IMR-90 (cell line): Measurements from ENCODE around the gene C11orf54. TPM values are rescaled to one million over a fixed set of nuclear protein-coding genes. Genes with fewer than 3 reads are reported as not detected.

ENCODE experiments used
- ATAC-seq: fragments of 200-7000 bp; cut with Tn5 transposase; 2 replicates; pipeline ENCODE4 v1.9.1; 2020; ENCODE audit warnings: low read depth, mild to moderate bottlenecking, moderate library complexity
- BruUV-seq: library from RNA; stranded (reverse); fragments of 400-500 nt; replicated peaks from 2 replicates; lab custom pipeline; 2021; lab: Mats Ljungman, UMichigan
- CTCF ChIA-PET: fragments of 300-600 bp; formaldehyde crosslinking; extraction: SDS; loops from one replicate; lab custom pipeline; 2021; ENCODE audit warnings: antibody characterized with exemption; lab: Yijun Ruan, JAX
- POLR2A ChIA-PET: fragments of 300-600 bp; sonication (Branson Sonifier 250); formaldehyde crosslinking; loops from one replicate; lab custom pipeline; 2022; ENCODE audit warnings: antibody characterized with exemption; ENCODE audit not compliant: unreplicated experiment; lab: Charles Lee
- DNase-seq: peaks from one replicate; pipeline ENCODE4 v3.0.0; 2013
- H2AFZ ChIP-seq: replicated peaks from 2 replicates; pipeline ENCODE3; 2013; ENCODE audit warnings: low read length, mild to moderate bottlenecking; ENCODE audit not compliant: poor library complexity
- H2AK5ac ChIP-seq: 2 replicates; pipeline ENCODE4 v1.6.1; 2013; ENCODE audit warnings: low read depth, low read length, inconsistent platforms
- H2AK9ac ChIP-seq: replicated peaks from 2 replicates; pipeline ENCODE3; 2013; ENCODE audit warnings: mild to moderate bottlenecking, low read depth, low read length, moderate library complexity; ENCODE audit not compliant: poor library complexity
- H2BK120ac ChIP-seq: 2 replicates; pipeline ENCODE4 v1.6.1; 2013; ENCODE audit warnings: low read depth, low read length, inconsistent platforms
- H2BK15ac ChIP-seq: 3 replicates; pipeline ENCODE4 v1.6.1; 2013; ENCODE audit warnings: low read depth, low read length, inconsistent platforms
- H2BK20ac ChIP-seq: 2 replicates; pipeline ENCODE4 v1.6.1; 2013; ENCODE audit warnings: low read depth, mild to moderate bottlenecking, inconsistent platforms, low read length, moderate library complexity
- H2BK5ac ChIP-seq: 2 replicates; pipeline ENCODE4 v1.6.1; 2013; ENCODE audit warnings: mild to moderate bottlenecking, low read depth, low read length, inconsistent platforms; ENCODE audit not compliant: poor library complexity, severe bottlenecking
- H3K14ac ChIP-seq: replicated peaks from 2 replicates; pipeline ENCODE4 v1.6.1; 2013; ENCODE audit warnings: low read depth, low read length, inconsistent platforms
- H3K18ac ChIP-seq: 2 replicates; pipeline ENCODE4 v1.6.1; 2013; ENCODE audit warnings: low read depth, low read length, control low read depth
- H3K23ac ChIP-seq: 2 replicates; pipeline ENCODE4 v1.6.1; 2013; ENCODE audit warnings: low read depth, low read length, inconsistent platforms
- H3K27ac ChIP-seq: 2 replicates; pipeline ENCODE4 v1.5.1; 2013; ENCODE audit warnings: mild to moderate bottlenecking, control low read depth, low read length; ENCODE audit not compliant: insufficient read depth
- H3K27me3 ChIP-seq: 2 replicates; pipeline ENCODE4 v1.6.1; 2013; ENCODE audit warnings: low read length; ENCODE audit not compliant: control insufficient read depth, insufficient read depth
- H3K36me3 ChIP-seq: 2 replicates; pipeline ENCODE4 v1.6.1; 2013; ENCODE audit warnings: low read length, mixed read lengths; ENCODE audit not compliant: control insufficient read depth, insufficient read depth
- H3K4ac ChIP-seq: 2 replicates; pipeline ENCODE4 v1.6.1; 2013; ENCODE audit warnings: low read depth, low read length, inconsistent platforms
- H3K4me1 ChIP-seq: 2 replicates; pipeline ENCODE4 v1.6.1; 2013; ENCODE audit warnings: low read length, mixed read lengths; ENCODE audit not compliant: control insufficient read depth, insufficient read depth
- H3K4me2 ChIP-seq: 2 replicates; pipeline ENCODE4 v1.6.1; 2013; ENCODE audit warnings: low read depth, mild to moderate bottlenecking, control low read depth, low read length, moderate library complexity
- H3K4me3 ChIP-seq: 2 replicates; pipeline ENCODE4 v1.5.1; 2013; ENCODE audit warnings: low read depth, mild to moderate bottlenecking, control low read depth, low read length, moderate library complexity; ENCODE audit not compliant: insufficient read depth
- H3K56ac ChIP-seq: 2 replicates; pipeline ENCODE4 v1.6.1; 2013; ENCODE audit warnings: low read length, inconsistent platforms; ENCODE audit not compliant: insufficient read depth; ENCODE audit errors: extremely low read depth
- H3K79me1 ChIP-seq, 2 experiments: 2 replicates each; pipeline ENCODE4 v1.6.1; 2013; ENCODE audit warnings: low read length in 2 of 2, inconsistent platforms in 1 of 2, low read depth in 1 of 2
- H3K9ac ChIP-seq: 2 replicates; pipeline ENCODE4 v1.6.1; 2013; ENCODE audit warnings: low read depth, low read length, control low read depth
- H3K9me1 ChIP-seq: 2 replicates; pipeline ENCODE4 v1.6.1; 2013; ENCODE audit warnings: low read length, inconsistent platforms; ENCODE audit not compliant: insufficient read depth
- H3K9me3 ChIP-seq: 2 replicates; pipeline ENCODE4 v1.6.1; 2013; ENCODE audit warnings: low read length; ENCODE audit not compliant: control insufficient read depth, insufficient read depth
- H4K20me1 ChIP-seq: 2 replicates; pipeline ENCODE4 v1.6.1; 2013; ENCODE audit warnings: low read length, inconsistent platforms; ENCODE audit not compliant: insufficient read depth
- H4K5ac ChIP-seq: 2 replicates; pipeline ENCODE4 v1.6.1; 2013; ENCODE audit warnings: mild to moderate bottlenecking, low read depth, low read length, control low read depth
- H4K8ac ChIP-seq, 2 experiments: 2 replicates each; pipeline ENCODE4 v1.6.1; 2013; ENCODE audit warnings: low read depth in 2 of 2, low read length in 2 of 2, control low read depth in 1 of 2, inconsistent platforms in 1 of 2
- H4K91ac ChIP-seq: 2 replicates; pipeline ENCODE4 v1.6.1; 2013; ENCODE audit warnings: low read depth, low read length, inconsistent platforms; ENCODE audit not compliant: insufficient read depth
- CHD1 ChIP-seq: IDR thresholded peaks from 2 replicates; pipeline ENCODE4 v1.6.1; 2012; ENCODE audit warnings: low read depth, low read length, improper control_type of control experiment
- CTCF ChIP-seq: conservative IDR thresholded peaks from 2 replicates; pipeline ENCODE4 v1.5.1; 2012; ENCODE audit warnings: mild to moderate bottlenecking, low read depth, low read length, improper control_type of control experiment
- MXI1 ChIP-seq: IDR thresholded peaks from 2 replicates; pipeline ENCODE4 v1.6.1; 2012; ENCODE audit warnings: low read depth, mild to moderate bottlenecking, low read length, moderate library complexity, borderline replicate concordance
- NFE2L2 ChIP-seq: fragments of 150-350 bp; IDR thresholded peaks from 2 replicates; pipeline ENCODE4 v1.6.1; 2016; ENCODE audit warnings: low read depth, mild to moderate bottlenecking, low read length
- RAD21 ChIP-seq: IDR thresholded peaks from 2 replicates; pipeline ENCODE4 v1.6.1; 2012; ENCODE audit warnings: low read length, improper control_type of control experiment
- RCOR1 ChIP-seq: IDR thresholded peaks from 2 replicates; pipeline ENCODE4 v1.6.1; 2012; ENCODE audit warnings: mild to moderate bottlenecking, low read length, improper control_type of control experiment; ENCODE audit not compliant: insufficient replicate concordance
- RFX5 ChIP-seq: IDR thresholded peaks from 2 replicates; pipeline ENCODE4 v1.8.0; 2012; ENCODE audit warnings: low read depth, mild to moderate bottlenecking, low read length, moderate library complexity
- SMC3 ChIP-seq: fragments of 150-350 bp; IDR thresholded peaks from 2 replicates; pipeline ENCODE4 v1.6.1; 2016; ENCODE audit warnings: low read depth, mild to moderate bottlenecking, antibody characterized with exemption, low read length, moderate library complexity
- dilution Hi-C: fragments of 300-500 bp; cut with HindIII; formaldehyde crosslinking; loops from one replicate; pipeline ENCODE4 v1.14.3; 2018; ENCODE audit warnings: low sequenced_read_pairs; ENCODE audit not compliant: unreplicated experiment
- in situ Hi-C: fragments of 300-500 bp; cut with MboI; formaldehyde crosslinking; loops from 3 replicates; pipeline ENCODE4 v1.14.3; 2019; ENCODE audit warnings: low sequenced_read_pairs, inconsistent platforms, mixed read lengths
- intact Hi-C: fragments of 100-400 bp; cut with micrococcal nuclease; formaldehyde crosslinking; loops from 2 replicates; pipeline ENCODE4 v1.10.0; 2022
- polyA plus RNA-seq, 3 experiments: library from polyadenylated mRNA; depleted of rRNA; stranded (reverse); fragments of >200 nt; gene quantifications; 2 replicates each; pipeline ENCODE4 v1.2.3, GENCODE V29; 2012; ENCODE audit warnings: low replicate concordance in 1 of 3
- total RNA-seq: library from RNA; depleted of rRNA; stranded (reverse); fragments of >200 nt; gene quantifications from 2 replicates; pipeline ENCODE4 v1.2.3, GENCODE V29; 2012

The C11orf54 gene
- total and polyA plus RNA-seq, 2 of the 4 experiments (the other 2 are of a cell fraction): 13.7 to 16.0 TPM

DNA sequence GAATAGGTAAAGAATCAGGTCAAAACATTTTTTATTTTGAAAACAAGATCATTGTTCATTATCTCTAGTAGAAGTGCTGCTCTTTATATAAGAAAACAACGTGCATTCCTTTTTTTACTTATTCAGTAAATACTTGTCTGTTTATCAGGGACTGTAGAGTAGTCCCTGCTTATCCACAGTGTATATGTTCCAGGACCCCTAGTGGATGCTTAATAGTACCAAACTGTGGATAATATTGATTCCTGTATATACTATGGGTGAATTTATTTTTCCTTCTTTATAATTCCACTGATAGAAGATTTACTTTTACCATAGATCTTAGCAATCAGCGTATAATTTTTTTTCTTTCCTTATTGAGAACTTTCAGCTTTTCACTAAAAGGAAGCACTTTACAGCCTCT lies 47.4 kb upstream of the C11orf54 start (continued):
- no peak for TF ChIP-seq SMC3
- no peak for TF ChIP-seq RCOR1
- no peak for TF ChIP-seq CHD1

- H4K8ac ChIP-seq: no peak overlapping the region
- H2AFZ ChIP-seq: no peak overlapping the region
- no peak overlapping the region for H3K9ac ChIP-seq
- H3K56ac ChIP-seq: no peak overlapping the region
- no peak overlapping the region for H4K91ac ChIP-seq
- H3K23ac ChIP-seq: no peak overlapping the region
- H3K79me1 ChIP-seq: no peaks in the 10 kb centered on the region; a peak in 1 of 4 replicates
- TF ChIP-seq CTCF (no peak), MXI1 (no peak), RFX5 (no peak), RAD21 (no peak), SMC3 (no peak), CHD1 (no peak), NFE2L2 (no peak)
- H3K14ac ChIP-seq: no peak overlapping the region
- in situ Hi-C loops: no loop called here
- intact Hi-C loops: no loop called here
- no peak overlapping the region for H2BK120ac ChIP-seq
- H2BK5ac ChIP-seq: no peak overlapping the region
- H3K4me1 ChIP-seq: no peaks in the 10 kb centered on the region
- H3K27ac ChIP-seq: no peak overlapping the region
- peaks cover 13% of the 10 kb centered on the region for H3K36me3 ChIP-seq
- H2BK20ac ChIP-seq: no peak overlapping the region
- dilution Hi-C loops: no loop called here
- H3K27me3 ChIP-seq: no peaks in the 10 kb centered on the region
- H3K4me2 ChIP-seq: no peak overlapping the region
- H3K9me3 ChIP-seq: no peaks in the 10 kb centered on the region
- CTCF ChIA-PET: no interaction called here
- ATAC-seq (no peak), DNase-seq (no peak)
- no peak overlapping the region for H3K4me3 ChIP-seq
- H2AK9ac ChIP-seq: no peak overlapping the region
- H4K5ac ChIP-seq: no peak overlapping the region
- no peak overlapping the region for H3K4ac ChIP-seq
- no peaks in the 10 kb centered on the region for H3K9me1 ChIP-seq
- H4K20me1 ChIP-seq: no peaks in the 10 kb centered on the region
- BruUV-seq: no TSS peak
- no peak overlapping the region for H2BK15ac ChIP-seq
- no peak overlapping the region for H3K18ac ChIP-seq
- POLR2A ChIA-PET: no interaction called here
- no peak overlapping the region for H2AK5ac ChIP-seq
These were observed 46.9 kb upstream of the C11orf54 start for GRCh38 chr11:93694557-93694956.
